A549 (cell line): ENCODE results near the gene IQCN.

Experiments
- ATOH8 ChIP-seq: fragments of 250-450 bp; sonication (Bioruptor Pico); IDR thresholded peaks from 2 replicates; pipeline ENCODE4 v1.5.0; 2020; ENCODE audit warnings: low read depth, mild to moderate bottlenecking, moderate library complexity
- BHLHE40 ChIP-seq: IDR thresholded peaks from 2 replicates; pipeline ENCODE4 v1.6.1; 2012; ENCODE audit warnings: low read depth, low read length, inconsistent platforms
- CTCF ChIP-seq: fragments of >200 bp; sonication (Bioruptor Twin); formaldehyde crosslinking; IDR thresholded peaks from 3 replicates; pipeline ENCODE4 v1.5.1; 2016
- EP300 ChIP-seq, 2 experiments: fragments of >200 bp; sonication (Bioruptor Twin); formaldehyde crosslinking; IDR thresholded peaks; 2 replicates in 1 of 2; 3 replicates in 1 of 2; pipeline ENCODE4 v1.6.1; 2016 to 2017
- ESRRA ChIP-seq: fragments of 150-350 bp; IDR thresholded peaks from 2 replicates; pipeline ENCODE4 v1.6.1; 2014; ENCODE audit warnings: mild to moderate bottlenecking, low read length, borderline replicate concordance
- HOXB5 ChIP-seq: fragments of 250-450 bp; sonication (Bioruptor Pico); IDR thresholded peaks from 2 replicates; pipeline ENCODE4 v1.5.0; 2020; ENCODE audit warnings: mild to moderate bottlenecking, moderate library complexity
- KDM1A ChIP-seq: fragments of 200-600 bp; sonication (generic); IDR thresholded peaks from 2 replicates; pipeline ENCODE4 v1.6.1; 2016; ENCODE audit warnings: low read depth, mild to moderate bottlenecking
- PHF8 ChIP-seq: fragments of 200-600 bp; sonication (generic); IDR thresholded peaks from 2 replicates; pipeline ENCODE4 v1.6.1; 2016; ENCODE audit warnings: low read depth, mild to moderate bottlenecking, antibody characterized with exemption, moderate library complexity, borderline replicate concordance
- RFX5 ChIP-seq: fragments of 450-650 bp; IDR thresholded peaks from 2 replicates; pipeline ENCODE4 v1.7.1; 2014; ENCODE audit warnings: antibody characterized with exemption, mild to moderate bottlenecking, moderate library complexity
- TP53 ChIP-seq: fragments of 250-450 bp; sonication (Bioruptor Pico); IDR thresholded peaks from 2 replicates; pipeline ENCODE4 v1.5.0; 2021; ENCODE audit warnings: mild to moderate bottlenecking, moderate library complexity
- USF2 ChIP-seq: fragments of 450-650 bp; IDR thresholded peaks from 2 replicates; pipeline ENCODE4 v1.6.1; 2014; ENCODE audit warnings: antibody characterized with exemption

GRCh38 chr19:18227781-18228271 lies 46.4 kb downstream of the IQCN start:
- TF ChIP-seq BHLHE40: no peak
- no peak for TF ChIP-seq CTCF
- no peak for TF ChIP-seq ATOH8
- no peak for TF ChIP-seq RFX5
- no peak for TF ChIP-seq HOXB5
- no peak for TF ChIP-seq PHF8
- no peak for TF ChIP-seq USF2
- TF ChIP-seq TP53 (CRISPR knock-in tag): no peak
- no peak for TF ChIP-seq EP300 (IDR thresholded peaks at IDR 0.05)
- TF ChIP-seq KDM1A: no peak
- TF ChIP-seq ESRRA: no peak
